Measurements from ENCODE around the gene AKT3. TPM values are rescaled to one million over a fixed set of nuclear protein-coding genes. Genes with fewer than 3 reads are reported as not detected.
A peak's percentile ranks its signal among the peaks of the same experiment; 100 is the strongest.

AKT3 gene
- total RNA-seq, 1 donor from 2014 or later: 20.9 TPM

DNA sequence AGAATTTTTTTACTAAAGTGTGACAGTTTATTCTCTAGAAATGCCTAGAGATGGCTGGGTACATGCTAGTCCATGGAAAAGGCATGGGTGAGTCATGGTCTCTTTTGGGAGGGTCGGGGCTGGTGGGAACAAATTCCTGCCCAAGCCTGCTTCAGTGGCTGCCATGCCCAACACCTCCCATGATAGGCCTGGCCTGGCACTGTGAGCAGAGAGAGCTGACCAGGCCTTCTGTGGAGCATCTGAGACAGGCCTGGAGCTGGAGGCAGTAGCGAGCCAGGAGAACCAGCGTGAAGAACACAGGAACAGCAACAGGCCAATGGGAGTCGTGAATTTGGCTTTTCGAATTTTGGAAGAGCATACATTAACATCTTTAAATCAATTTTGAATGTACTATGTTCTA is 385.0 kb downstream of the AKT3 start:
- DNase-seq (no peak), ATAC-seq (no peak)
- intact Hi-C loops (cut with micrococcal nuclease): no loop called here

DNA sequence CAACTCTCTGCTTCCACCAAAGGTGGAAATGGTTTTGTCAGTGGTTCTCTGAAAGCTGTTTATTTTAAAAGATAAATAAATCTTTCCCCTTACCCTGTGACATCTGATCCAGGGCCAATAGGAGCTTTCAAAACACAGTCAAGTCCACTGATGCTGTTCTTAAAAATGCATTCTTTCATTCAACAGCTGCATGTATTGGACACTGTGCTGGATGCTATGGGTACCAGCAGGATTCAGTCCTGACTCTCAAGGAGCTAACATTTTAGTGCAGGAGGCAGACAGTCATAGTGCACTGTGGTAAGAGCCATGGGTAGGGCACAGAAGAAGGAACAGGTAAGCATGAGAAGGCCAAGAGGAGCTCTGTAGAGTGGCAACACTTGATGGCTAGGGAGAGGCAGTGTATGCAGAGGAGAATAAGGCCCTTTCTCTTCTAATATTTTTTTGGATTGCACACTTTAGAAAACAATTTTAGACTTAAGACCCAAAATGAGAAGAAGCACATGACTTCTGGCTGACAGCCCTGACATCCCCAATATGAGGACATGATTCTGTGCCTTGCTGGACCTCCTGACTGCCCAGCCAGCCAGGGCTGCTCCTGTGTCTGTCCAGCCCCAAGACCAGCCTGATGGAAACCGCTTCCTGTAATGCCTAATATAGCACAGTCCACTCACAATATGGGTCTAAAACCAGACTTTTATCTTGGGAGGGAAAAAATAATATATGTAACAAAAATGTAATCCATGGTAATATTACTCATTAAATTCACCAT is 386.9 kb downstream of the AKT3 start:
- intact Hi-C loops (cut with micrococcal nuclease): no loop called here
- ATAC-seq (no peak), DNase-seq (no peak)

DNA sequence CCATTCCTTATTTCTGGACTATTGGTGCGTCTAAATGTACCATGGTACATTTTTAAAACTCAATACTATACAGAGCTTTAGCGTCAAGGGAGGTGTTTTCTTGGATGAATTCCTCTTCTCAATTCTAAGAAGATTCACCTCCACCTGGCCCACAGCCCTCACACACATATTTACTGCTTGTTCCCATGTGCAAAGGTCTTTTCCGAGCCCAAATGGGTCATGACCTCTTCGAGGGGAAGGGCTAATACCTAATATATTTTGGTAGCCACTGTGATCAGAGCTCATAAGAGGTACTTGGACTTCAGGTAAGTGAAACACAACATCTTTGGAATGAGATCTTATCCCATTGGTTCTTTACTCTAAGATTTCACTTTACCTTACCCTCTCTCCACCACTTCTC is 388.3 kb downstream of the AKT3 start:
- intact Hi-C loops (cut with micrococcal nuclease): no loop called here
- DNase-seq (no peak), ATAC-seq (no peak)

DNA sequence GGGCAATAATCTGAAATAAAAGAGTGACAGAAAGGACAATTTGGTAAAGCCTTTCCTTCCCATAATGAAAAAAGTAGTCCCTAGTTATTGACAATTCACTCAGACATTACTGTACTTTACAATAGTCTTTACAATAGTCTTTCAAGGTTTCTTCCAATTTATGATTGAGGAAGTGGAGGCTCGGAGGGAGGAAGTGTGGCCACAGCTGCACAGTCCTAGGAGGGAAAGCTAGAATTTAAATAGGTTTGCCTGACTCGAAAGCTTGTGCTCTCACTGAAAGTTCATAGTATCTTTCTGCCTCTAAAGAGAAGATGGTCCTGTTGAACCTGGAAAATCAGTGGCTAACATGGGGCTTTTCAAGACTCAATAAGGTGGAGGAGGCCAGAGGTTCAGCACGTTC is 391.0 kb downstream of the AKT3 start:
- DNase-seq: no peak
- intact Hi-C loops (cut with micrococcal nuclease): no loop called here
- no peak for ATAC-seq

DNA sequence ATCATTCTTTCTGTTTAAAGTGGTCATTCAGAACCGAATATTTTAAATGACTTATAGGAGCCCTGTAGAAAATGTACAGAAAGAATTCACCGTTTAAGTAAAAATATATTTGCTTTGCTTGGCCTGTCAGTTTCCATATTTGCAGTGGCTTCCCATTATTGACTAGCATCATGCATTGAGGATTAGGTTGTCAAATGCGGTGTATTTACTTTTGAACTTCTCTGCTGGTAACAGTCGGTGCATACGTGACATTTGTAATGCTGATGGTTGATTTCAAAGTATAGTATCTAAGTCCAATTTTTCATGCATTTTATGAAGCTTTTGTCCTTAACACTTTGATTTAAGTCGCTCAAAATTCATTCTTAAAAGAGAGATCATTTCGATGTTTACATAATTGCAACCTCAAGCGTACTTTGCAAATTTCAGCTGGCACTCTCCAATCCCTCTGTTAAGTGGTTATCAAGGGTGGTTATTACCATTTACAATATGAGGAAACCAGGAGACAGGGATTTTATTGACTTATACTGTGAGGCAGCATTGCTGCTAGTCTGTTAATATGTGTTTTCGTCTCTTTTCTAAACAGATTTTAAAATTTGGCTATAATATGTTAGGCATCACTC is 392.6 kb downstream of the AKT3 start:
- no peak for ATAC-seq
- intact Hi-C loops (cut with micrococcal nuclease): no loop called here
- no peak for DNase-seq

DNA sequence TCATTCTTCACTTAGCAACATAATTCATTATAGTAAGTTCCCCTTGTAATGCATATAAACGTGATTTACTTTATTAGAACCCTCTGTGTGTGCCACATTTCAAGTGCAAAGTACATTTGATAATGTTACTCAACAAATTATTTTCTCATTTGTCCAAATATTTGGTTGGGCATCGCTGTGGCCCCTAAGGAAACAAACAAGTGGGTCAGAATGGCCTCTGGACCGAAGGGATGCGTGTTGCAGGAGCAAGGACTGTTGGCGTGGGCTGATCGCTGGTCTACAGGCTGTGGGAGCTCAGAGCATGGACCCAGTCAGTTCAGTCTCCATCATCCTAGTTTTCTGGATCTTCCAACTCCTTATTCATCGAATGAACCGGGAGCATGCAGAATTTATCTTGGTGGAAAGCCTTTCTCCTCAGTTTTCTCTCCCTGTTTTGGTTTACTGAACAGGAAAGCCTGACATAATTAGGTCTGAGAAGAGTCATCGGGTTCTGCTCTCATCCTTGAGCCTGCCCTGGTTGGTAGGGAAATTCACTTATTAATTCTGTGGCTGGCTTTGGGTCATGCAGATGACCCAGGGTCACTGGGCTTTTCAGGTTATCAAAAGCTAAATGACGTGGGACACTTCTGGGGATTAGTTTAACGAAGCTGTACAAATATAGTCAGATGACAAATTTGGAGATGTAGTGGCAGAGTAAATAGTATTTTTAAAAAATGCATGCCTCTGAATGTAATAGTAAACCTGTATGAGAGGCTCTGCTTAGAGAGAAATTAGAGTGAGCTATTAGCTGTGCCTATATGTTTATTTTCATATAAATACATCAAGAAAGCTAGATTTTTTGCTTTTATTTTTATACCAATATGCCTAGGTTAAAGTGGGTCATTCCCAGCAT is 394.0 kb downstream of the AKT3 start:
- intact Hi-C loops (cut with micrococcal nuclease): no loop called here
- DNase-seq (no peak), ATAC-seq (no peak)

DNA sequence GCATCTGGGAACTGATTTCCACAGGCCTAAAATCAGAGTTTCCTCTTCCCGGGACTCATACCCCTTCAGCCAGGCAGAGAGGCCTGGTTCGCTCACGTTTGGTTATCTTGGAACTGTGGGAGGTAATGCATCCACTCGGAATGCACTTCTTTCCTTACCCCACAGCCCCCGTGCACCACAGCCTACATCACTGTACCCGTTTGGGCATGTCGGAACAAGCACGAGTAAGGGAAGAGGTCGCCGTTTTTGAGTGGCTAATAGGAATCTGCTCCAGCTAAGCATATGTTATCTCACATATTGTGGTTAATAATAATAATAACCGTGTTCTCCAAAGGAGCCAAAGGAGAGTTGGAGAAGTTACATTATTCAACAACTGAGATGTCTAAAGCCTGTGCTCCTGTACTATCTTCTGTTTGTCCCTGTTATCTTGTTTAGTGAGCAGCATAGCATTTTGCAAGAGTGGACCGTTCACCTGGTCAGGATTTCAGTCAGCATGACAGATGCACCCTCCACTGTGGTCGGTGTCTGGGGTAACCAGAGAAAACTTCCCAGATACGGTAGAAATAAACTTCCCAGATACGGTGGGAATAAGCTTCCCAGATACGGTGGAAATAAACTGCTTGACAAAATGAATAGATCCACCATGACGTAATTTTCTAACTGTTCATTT is 395.6 kb downstream of the AKT3 start:
- intact Hi-C loops (cut with micrococcal nuclease): no loop called here
- DNase-seq (no peak), ATAC-seq (no peak)

DNA sequence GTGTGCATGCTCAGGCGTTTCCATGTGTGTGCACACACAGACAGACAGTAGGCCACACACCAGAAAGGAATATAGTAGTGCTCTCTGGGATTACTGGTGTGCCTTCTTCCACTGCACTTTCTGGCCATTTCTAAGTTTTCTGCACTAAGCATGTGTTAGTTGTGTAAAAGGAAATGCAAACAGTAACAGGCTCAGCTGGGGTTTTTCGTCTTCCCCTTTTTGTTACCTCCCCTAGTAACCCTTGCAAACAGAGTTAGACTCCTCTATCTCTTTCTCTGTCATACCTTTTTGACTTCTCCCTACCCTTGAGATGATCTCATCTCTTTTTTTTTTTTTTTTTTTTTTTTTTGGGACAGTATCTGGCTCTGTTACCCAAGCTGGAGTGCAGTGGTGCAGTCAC is 398.0 kb downstream of the AKT3 start:
- intact Hi-C loops (cut with micrococcal nuclease): no loop called here
- DNase-seq (no peak), ATAC-seq (no peak)

DNA sequence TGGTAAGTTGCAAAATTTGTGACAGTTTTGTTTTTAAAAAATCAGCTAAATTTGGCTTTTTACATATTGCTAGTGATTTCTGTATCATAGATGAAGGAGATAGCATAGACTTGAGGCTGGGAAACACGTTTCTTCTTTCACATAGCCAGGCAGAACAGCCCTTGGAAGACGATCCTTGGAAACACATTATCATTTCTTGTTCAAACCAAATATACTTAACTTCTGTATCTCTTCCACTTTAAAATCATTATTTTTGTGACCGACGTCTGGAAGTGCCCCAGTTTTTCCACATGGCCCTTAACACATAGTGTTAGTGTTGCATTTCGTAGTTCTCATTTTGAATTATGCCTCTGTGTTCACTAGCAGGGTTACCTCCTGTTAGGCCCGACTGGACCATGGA is 400.7 kb downstream of the AKT3 start:
- ATAC-seq (no peak), DNase-seq (no peak)
- intact Hi-C loops (cut with micrococcal nuclease): no loop called here

DNA sequence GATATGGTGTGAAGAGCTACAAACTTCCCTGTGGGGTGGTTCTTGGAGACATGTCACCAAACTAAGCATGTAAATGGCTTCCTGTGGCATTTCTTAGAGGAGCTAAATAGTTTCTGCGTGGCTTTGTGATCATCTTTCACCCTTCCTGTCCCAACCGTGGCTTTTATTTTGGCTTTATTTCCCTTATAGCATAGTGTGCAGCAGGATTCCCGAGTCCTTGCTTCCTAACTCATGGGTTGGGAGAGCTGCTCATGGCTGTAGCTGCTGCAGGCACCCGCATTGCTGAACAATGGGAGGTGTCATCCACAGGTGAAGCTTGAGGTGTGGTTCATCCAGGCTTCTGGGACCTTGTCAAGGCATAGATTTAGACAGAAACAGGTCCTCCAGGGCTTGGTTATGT is 402.2 kb downstream of the AKT3 start:
- no peak for ATAC-seq
- DNase-seq: no peak
- intact Hi-C loops (cut with micrococcal nuclease): no loop called here

DNA sequence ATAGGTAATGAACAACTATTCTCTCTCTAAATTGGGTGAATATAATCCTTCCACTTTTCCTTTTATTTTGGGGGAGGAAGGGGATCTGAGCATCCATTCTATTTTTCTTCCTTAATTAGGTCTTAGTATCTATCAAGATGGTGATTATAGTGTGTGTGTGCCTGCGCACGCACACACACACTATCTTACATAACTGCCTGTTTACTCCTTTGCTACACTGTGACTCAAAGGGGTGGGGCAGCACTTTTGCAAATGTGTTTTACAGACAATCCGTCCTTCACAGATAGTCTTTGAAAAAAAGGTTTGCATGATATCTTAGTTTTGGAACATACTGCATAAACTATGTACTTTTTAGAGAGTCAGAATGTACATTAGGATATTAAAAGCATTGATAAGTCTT is 402.7 kb downstream of the AKT3 start:
- DNase-seq (peak; percentile 34), ATAC-seq (peak; percentile 70)
- intact Hi-C loops (cut with micrococcal nuclease): no loop called here

DNA sequence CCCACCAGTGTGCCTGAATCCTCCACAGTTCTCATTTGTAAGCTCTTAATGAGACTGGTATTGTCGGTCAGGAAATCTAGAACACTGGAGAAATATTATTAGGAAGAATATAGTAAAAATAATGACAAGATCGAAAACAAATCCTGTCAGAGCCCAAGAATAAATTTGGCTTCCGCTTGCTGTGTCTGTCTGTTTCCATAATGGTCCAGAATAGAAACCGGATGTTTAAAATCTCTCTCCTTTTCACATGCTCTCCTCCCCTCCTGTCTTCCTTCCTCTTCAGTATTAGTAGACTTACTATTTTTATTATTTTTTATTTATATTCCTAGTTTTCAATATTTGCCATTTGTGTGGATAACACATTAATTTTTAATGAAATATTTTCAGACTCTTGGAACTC is 406.5 kb downstream of the AKT3 start:
- intact Hi-C loops (cut with micrococcal nuclease): no loop called here
- ATAC-seq: no peak
- no peak for DNase-seq

DNA sequence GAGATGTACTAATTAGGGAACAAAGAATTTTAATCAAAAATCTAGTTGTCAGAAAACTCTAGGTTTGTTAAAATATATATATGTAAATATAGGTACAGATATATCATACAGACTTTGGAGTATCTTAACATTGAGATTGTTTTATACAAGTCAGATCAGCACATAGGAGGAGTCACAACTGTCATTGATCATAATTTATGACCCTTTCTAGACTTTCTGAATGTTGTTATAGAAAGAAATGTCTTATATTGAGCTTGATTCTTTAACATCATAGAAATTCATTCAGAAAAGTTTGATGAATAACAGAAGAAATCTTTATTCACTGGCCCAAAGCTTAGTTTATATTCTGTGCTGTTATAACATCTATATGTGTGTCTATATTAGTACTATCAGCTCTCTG is 408.4 kb downstream of the AKT3 start:
- DNase-seq: no peak
- ATAC-seq: no peak
- intact Hi-C loops (cut with micrococcal nuclease): no loop called here

DNA sequence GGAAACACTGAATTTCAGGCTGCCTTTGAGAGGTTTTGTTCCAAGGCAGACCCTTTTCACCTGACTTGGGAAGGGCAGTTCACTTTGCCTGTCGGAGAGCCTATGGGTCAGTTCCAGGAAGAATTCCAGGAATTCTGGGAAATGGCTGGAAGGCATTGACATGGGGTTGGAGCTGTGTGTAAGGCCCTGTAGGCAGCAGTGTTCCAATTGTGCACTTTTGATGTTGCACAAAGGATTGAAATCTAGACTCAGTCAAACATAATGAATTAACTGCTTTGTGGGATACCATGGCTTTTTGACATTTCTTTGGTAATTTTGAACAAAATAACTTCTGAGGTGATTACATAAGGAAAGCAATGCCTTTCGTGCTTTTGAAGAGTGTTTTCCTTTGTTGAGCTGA is 409.6 kb downstream of the AKT3 start:
- ATAC-seq (no peak), DNase-seq (no peak)

DNA sequence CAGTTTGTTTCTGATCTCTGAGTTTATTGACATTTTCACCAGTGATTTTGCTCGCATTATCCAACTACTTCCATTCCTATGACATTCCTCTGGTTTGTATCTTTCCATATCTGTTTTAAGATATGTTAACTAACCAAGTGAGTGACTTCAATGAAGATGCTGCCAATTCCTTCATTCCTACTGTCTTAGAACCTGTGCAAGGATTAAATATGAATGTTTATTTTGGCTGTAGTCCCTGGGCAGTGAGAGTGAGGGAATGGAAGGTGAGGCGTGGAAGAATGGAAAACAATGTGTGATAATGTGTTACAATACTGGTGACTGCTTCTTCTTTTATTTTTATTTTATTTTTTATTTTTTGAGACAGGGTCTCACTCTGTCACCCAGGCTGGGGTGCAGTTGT is 411.2 kb downstream of the AKT3 start:
- DNase-seq: no peak
- ATAC-seq: no peak
- intact Hi-C loops (cut with micrococcal nuclease): no loop called here

More for the DNA sequence above, 409.6 kb downstream of the AKT3 start:
- intact Hi-C loops (cut with micrococcal nuclease): no loop called here

Other genes starting within 250 kb of the AKT3 start
- 35.4 TPM for gene ZBTB18, start 201.0 kb upstream of the AKT3 start, total RNA-seq

Measured in left ventricle myocardium superior (tissue), 1 donor.